Activated CD8-positive, alpha-beta memory T cell treated with anti-CD3 and anti-CD28 coated beads, Interleukin-2, amount 50 U/mL, for 48 hours (primary cell): ENCODE results near the gene CRYBG2.
"Not testable (repeated sequence)": the region's sequence is repeated elsewhere in the genome, so short reads cannot be mapped to it uniquely, and the experiment has no call there.

ENCODE experiments used
- DNase-seq: peaks from one replicate; pipeline ENCODE4 v3.0.0-alpha.2; 2020

The CRYBG2 gene

DNA sequence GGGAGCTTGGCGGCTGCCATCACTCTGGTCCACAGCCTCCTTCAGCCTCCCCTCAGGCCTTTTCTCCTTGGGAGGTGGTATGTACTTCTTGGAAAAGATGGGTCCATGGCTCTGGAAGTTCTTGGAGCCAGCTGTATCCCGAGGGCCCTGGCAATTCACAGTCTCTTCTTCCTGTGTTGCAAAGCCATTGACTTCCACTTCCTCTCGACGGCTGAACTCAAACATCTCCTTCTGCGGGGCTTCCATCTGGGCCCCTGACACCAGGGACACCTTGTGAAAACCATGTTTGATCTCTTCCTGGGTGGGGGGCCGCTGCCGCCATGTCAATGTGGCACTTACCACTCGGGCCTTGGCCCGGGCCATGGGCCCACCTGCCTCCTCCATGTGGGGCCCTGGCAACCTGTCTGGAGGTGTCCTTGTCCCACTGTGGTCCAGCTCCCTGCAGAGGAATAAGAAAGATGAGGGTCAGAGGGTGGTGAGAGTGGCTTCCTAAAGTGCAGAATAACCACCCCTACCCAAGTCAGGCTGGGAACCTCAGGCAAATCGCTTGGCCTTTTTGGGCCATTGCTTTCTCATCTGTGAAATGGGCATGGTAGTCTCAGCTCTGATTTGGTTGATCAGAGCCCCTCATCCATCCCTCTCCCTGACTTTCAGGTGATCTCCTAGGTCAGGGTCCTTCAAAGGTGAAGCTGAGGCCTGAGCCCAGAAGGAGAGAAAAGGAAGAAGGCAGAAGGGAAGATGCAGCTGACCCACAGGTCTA is 7.5 kb downstream of the CRYBG2 start:
- no peak for DNase-seq

DNA sequence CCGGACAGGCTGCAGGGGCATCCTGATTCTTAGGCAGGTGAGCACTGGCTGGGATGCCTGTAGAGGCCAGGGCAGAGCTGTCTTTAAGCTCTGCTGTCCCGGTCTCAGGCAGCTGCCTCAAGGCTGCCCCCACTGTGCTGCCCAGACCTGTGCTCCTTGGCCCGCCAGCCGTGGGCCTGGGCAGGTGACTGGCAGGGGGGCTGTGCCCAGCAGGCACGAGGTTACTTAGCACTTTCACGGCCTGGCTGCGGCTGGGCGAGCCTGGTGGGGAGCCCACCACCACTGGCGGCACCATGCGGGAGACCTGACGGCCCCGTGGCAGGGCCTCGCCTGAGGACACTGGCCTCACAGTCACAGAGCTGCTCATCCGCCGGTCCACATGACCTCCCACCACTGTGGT is 8.2 kb downstream of the CRYBG2 start:
- no peak for DNase-seq

DNA sequence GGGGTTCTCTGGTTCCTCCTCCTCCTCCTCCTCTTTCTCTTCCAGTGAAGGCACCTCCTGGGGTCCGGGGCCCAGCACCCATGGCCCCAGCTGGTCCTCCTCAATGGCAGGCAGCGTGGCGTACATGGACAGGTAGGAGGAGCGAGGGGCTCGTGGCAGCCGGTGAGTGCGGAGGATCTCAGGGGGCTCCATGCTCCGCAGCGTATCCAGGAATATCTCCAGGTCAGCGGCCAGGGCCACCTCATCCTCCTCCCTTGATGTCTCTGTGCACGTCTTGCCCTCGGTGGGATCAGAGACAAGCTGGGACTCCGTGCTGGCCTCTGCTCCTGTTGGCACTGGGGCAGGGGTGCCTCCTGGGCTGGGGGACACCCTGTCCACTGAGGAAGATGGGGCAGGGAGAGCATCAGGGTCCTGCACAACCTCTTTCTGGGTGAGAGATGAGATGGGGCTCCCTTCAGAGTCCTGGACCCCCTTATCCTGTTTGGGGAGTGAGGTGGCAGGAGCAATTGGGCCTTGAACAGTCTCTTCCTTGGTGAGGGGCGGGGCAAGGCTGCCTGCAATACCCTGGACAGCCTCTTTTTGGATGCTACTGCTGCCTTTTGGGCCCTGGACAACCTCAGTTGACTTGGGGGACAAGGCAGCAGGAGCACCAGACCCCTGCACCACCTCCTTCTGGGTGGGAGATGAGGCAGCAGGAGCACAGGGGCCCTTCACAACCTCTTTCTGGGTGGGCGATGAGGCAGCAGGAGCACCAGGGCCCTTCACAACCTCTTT is 9.6 kb downstream of the CRYBG2 start:
- no peak for DNase-seq

DNA sequence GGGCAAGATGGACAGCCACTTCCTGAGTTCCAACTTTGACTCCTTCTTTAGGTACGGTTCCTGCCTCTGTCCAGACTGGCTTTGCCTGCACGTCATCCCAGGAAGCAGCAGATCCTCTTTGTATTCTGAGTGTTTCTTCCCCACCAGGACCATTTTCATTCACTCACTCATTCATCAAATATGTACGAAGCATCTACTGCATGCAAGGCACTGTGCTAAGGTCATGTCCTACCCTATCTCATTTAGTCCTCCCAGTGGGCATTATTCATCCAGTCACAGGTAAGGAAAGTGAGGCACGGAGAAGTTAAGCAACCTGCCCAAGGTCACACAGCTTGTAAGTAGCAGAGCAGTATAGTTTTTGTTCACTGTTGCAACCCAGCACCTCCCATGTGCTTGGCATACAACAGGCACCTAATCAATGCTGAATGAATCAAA is 13.9 kb downstream of the CRYBG2 start:
- no peak for DNase-seq

GRCh38 chr1:26338670-26339069 is 15.3 kb downstream of the CRYBG2 start:
- no peak for DNase-seq

GRCh38 chr1:26337625-26338024 is 16.3 kb downstream of the CRYBG2 start:
- no peak for DNase-seq

DNA sequence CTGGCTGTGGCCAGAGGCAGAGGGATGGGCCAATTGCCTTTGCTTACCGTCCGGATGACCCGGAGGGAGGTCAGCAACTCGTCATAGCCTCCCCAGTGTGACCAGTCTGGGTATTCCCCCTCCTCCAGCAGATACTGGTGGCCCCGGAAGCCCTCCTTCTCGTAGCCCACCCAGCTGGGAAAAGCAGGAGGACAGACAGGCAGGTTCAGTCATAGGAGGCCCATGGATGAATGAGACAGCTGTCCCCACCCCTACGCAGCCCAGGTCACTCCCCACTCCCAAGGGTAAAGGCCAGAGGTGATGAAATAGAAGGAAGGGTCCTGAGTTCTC is 16.8 kb downstream of the CRYBG2 start:
- DNase-seq = no peak

DNA sequence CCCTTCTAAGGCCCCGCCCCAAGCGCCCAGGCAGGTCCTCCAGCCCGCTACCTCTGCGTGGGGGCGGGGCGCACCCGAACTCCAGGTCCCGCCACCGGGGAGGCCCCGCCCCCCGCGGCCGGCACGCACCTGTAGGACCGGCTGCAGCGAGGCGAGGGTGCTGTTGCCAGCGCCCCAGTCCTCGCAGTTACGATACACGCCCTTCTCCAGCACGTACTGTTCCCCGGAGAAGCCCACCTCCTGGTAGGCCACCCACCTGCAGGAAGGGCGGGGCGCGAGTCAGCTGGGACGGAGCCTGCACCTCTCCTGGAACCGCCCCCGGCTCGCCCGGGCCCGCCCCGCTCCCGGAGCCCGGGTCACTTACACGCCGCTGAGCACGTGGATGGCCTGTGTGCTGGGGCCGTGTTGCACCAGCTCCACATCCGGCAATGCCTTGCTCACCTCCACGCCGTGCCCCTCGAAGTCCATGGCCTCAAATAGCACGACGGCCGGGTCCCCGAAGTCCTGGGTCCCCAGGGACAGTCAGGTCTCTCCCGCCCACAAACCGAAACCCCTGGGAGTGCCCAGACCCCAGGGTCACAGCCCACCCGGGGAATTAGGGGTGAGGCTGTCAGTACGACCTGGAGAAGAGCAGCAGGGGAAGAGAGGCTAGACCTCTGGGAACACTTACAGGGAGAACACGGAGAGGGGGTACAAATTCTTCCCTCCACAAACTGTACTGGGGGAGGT is 17.3 kb downstream of the CRYBG2 start:
- peak; percentile 90 for DNase-seq

DNA sequence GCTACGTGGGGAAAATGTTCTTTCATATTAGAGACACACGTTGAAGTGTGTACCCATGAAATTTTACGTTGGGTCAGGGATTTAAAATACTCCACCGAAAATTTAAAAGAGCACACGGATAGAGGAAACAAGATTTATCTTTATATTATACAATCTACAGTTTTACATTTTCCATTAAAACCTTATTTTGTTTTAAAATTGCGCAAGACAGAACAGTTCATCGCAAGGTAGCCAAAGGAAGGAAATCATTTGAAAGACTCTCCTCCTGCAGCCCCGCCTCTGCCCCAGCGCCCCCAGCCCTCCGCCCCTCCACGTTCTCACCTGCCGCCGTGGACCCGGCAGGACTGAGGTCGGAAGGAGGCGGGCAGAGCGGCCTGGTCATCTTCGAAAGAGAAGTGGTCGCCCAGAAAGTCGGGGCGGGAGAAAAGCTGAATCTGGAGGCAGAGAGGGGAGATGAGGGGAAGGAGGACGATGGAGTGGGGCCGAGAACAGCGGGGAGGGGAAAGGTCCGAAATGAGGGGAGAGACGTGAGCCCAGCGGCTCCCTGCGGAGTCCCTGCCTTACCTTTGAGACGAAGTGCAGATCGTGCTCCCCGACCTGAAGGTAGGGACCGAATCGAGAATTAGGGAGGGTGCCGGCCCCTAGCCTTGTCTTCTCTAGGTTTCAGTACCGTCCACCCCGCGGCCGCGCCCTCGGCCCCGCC is 18.0 kb downstream of the CRYBG2 start:
- no peak for DNase-seq

GRCh38 chr1:26333312-26333711 is 20.6 kb downstream of the CRYBG2 start:
- not testable (repeated sequence) for DNase-seq

GRCh38 chr1:26330276-26330675 is 23.7 kb downstream of the CRYBG2 start:
- DNase-seq = no peak

- not testable (repeated sequence) for DNase-seq
Observed at GRCh38 chr1:26329380-26329779, 24.6 kb downstream of the CRYBG2 start.

DNA sequence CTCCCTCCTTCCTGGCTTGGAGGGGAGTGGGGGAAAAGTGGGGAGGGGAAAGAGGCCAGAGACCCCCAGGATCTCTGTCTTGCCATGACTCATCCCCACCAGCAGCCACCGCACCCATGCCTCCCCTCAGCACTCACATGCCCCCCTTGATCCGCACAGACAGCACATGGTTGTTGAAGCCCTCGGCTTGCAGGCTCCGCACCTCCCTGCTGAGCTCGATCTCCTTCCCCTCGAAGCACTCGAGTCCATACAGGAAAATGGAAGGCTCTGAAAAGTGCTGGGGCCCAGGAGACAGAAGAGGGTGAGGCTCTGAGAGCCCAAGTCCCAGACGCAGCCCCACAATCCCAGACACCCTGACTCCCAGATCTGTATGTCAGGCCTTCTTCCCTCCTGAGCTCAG is 25.3 kb downstream of the CRYBG2 start:
- no peak for DNase-seq

DNA sequence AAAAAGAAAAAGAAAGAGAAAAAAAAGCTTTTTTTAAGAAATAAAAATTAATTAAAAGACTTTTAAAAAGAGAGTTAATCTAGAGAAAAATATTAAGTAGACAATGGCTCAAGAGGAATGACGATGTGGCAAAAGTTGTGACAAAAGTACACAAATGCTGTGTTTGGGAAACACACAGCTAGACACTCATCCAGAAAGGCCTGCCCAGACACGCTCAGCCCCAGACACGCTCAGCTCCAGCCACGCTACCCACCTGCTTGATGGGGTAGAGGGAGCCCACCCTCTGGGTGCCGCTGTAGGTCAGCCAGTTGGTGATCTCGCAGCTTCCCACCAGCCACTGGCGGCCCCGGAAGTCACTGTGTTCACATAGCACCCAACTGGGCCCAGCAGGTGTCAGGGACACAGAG is 26.0 kb downstream of the CRYBG2 start:
- no peak for DNase-seq

- DNase-seq = no peak
Observed at GRCh38 chr1:26324550-26324949, 29.4 kb downstream of the CRYBG2 start.

- no peak for DNase-seq
Observed at GRCh38 chr1:26323382-26323781, 30.5 kb downstream of the CRYBG2 start.

- no peak for DNase-seq
Observed at GRCh38 chr1:26322042-26322331, 31.9 kb downstream of the CRYBG2 start.

DNA sequence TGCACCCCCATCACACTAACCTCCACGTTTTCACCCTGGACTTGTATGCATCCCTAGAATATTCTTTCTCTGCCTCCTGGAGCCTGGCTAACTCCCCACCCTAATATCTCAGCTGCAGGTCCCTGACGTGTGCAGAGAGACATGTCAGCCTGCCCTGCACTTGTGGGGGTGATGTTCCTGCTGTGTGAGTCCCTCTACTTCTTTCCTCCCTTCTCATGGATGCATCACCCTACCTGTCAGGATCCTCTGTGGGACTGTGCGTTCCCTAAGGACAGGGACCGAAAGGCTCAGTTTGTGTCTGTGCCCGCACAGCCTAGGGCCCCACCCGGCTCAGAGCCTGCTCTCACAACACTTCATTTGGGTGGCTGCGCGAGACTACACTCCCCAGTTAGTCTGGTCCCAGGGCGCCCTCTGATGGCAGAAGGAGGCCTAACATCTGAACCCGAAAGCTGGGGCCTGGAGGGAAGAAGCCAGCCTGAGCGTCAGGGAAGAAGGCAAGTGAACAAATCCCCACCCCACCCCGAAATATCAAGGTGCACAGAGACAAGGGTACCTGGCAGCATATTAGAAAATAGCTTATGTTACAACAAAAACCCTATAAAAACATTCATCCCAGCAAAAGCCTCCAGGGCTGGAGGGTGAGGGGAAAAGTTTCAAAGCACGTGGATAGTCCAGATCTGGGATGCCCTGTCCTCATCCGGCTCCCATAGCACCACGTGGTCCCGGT is 32.5 kb downstream of the CRYBG2 start:
- peak; percentile 99 for DNase-seq

DNA sequence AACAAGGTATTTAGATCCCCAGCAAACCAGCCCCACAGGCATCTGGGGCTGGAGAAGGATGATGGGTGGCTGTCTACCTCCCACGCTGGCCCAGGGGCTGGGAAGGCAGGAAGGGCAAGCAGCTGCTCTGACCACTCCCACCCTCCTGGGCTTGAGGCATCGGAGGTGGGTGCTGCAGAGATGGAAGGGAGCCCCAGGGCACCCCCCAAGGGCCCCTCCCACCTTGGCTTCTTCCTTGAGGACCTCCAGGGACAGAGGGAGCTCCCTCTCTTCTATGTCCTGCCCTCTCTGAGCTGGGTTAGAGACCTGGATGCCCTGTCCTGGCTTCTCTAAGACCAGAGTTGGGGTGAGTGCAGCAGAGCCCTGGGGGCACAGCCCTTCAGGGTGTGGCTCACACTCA is 33.0 kb downstream of the CRYBG2 start:
- peak; percentile 60 for DNase-seq

GRCh38 chr1:26318338-26319064 is 35.4 kb downstream of the CRYBG2 start:
- peak; percentile 75 for DNase-seq

- peak; percentile 69 for DNase-seq
Observed at GRCh38 chr1:26317612-26318337, 36.2 kb downstream of the CRYBG2 start, which contains the start of gene CD52. TSS of gene CD52 (plus strand) at chr1:26317958. CDS start at chr1:26318018, 60 bp downstream.
